Limb (tissue), 2 donors: ENCODE data around the gene P3H1.
"Not testable (repeated sequence)": the region's sequence is repeated elsewhere in the genome, so short reads cannot be mapped to it uniquely, and the experiment has no call there.

ENCODE experiments used
- DNase-seq, 2 donors: peaks; one replicate each; pipeline ENCODE4 v3.0.0-alpha.2; 2016; ENCODE audit errors: extremely low spot score in 2 of 2

Gene P3H1

DNA sequence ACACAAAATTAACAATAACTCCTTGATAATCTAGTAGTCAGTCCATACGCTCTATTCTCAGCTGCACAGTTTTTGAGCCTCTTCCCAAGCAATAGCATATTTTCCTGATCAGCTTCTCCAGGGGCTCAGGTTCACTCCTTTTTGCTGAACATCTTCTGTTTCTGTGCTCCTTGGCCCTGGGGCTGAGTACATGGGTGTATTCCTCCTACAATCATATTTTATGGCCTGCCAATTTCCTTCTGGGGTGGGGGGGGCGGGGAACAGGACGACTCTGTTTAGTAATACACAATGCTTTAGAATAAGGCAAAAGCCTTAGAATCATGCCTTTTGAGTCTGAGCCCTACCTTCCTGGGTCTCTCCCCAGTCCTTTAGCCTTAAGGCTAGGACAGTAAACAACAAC, 35.2 kb downstream of the P3H1 start:
- DNase-seq = no peak

- DNase-seq = no peak
Measured at GRCh38 chr1:42730988-42731387, 35.8 kb downstream of the P3H1 start.

GRCh38 chr1:42730002-42730401, 36.8 kb downstream of the P3H1 start:
- DNase-seq = no peak

DNA sequence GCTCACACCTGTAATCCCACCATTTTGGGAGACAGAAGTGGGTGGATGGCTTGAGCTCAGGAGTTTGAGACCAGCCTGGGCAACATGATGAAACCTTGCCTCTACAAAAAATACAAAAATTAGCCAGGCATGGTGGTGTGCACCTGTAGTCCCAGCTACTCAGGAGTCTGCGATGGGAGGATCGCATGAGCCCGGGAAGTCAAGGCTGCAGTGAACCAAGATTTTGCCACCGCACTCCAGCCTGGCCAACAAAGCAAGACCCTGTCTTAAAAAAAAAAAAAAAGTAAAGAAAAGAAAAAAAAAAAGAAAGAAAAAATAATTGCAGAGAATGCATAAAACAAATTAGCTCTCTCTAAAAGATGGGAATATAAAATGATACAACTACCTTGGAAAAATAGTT, 41.0 kb downstream of the P3H1 start:
- DNase-seq = not testable (repeated sequence)

- DNase-seq = no peak
Measured at GRCh38 chr1:42723511-42723910, 43.3 kb downstream of the P3H1 start.

- DNase-seq = not testable (repeated sequence)
Measured at GRCh38 chr1:42722403-42722802, 44.4 kb downstream of the P3H1 start.

GRCh38 chr1:42721926-42722325, 44.9 kb downstream of the P3H1 start:
- no peak for DNase-seq

DNA sequence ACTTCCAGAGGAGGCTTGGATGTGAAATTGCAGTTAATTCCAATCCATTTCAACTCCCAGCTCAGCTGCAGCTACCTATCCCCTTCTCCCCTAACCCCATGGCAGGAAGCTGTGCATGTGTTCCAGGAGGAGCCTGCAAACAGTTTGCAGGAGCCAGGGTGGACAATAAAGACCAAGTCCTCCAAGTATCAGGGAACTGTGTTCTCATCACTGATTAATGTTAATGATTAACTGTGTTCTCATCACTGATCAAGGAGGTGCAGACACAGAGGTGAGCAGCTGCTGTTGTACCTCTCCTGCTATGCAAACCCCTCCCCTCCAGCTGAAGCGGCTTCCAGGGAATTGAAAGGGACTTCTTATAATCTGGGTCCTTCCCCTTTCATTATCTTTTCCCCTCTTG, 46.0 kb downstream of the P3H1 start:
- DNase-seq = no peak

DNA sequence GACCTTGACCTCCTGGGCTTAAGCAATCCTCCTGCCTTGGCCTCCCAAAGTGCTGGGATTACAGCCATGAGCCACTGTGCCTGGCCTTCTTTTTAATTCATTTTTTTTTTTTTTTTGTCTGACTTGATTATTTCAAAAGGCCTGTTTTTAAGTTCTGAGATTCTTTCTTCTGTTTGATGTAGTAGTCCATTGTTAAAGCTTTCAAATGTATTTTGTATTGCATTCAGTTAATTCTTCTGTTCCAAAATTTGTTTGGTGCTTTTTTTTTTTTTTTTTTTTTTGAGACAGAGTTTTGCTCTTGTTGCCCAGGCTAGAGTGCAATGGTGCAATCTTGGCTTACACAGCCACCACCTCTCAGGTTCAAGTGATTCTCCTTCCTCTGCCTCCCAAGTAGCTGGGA, 52.4 kb downstream of the P3H1 start:
- DNase-seq = not testable (repeated sequence)

- DNase-seq = no peak
Measured at GRCh38 chr1:42713293-42713692, 53.5 kb downstream of the P3H1 start.

DNA sequence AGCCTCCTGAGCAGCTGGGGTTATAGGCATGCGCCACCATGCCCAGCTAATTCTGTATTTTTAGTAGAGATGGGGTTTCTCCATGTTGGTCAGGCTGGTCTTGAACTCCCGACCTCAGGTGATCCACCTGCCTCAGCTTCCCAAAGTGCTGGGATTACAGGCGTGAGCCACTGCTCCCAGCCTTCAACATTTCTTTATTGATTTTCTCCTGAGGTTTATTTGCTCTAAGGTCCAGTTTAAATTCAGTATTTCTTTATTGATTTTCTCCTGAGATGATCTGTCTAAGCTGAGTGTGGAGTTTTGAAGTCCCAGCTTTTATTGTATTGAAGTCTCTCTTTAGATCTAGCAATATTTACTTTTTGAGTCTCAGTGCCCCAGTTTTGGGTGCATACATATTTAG, 54.0 kb downstream of the P3H1 start:
- DNase-seq = not testable (repeated sequence)

- no peak for DNase-seq
Measured at GRCh38 chr1:42703888-42704464, 62.9 kb downstream of the P3H1 start.

- no peak for DNase-seq
Measured at GRCh38 chr1:42700006-42700405, 66.8 kb downstream of the P3H1 start.

- DNase-seq = no peak
Measured at GRCh38 chr1:42698081-42698813, 68.6 kb downstream of the P3H1 start.
